Left cardiac atrium (tissue), 4 donors: ENCODE measurements around the gene BICRAL. TPM values are rescaled to one million over a fixed set of nuclear protein-coding genes. Genes with fewer than 3 reads are reported as not detected.

Experiments
- ATAC-seq, 2 donors: fragments of 200-7000 bp; cut with Tn5 transposase; one replicate each; pipeline ENCODE4 v1.9.1; 2020; ENCODE audit warnings: mild to moderate bottlenecking in 2 of 2, moderate library complexity in 2 of 2
- DNase-seq: peaks from one replicate; pipeline ENCODE4 v3.0.0-alpha.2; 2020
- intact Hi-C, 2 donors: fragments of 100-400 bp; cut with DNase I; formaldehyde crosslinking; loops; one replicate each; pipeline versions ENCODE4 v1.14.1 to v1.15.1; 2022 to 2023
- total RNA-seq, 2 donors: library from RNA; stranded (reverse); fragmentation: NEBNext Ultra II Directional; extraction: Animal tissue kit (Norgen Biotek cat#: 25700); gene quantifications; one replicate each; pipeline ENCODE4 v1.2.1, GENCODE V29; 2021
- donor health status: DM: no; HTN: yes; CAD: no.
- donor health status: DM: no; HTN: yes; CAD: no; lungs with severe emphysema.
- donor health status: DM: yes; HTN: yes; CAD: no.
- donor health status: Dilated cardiomyopathy.

BICRAL gene
- total RNA-seq, 2 donors from 2014 or later, result 10.0 to 10.7 TPM

DNA sequence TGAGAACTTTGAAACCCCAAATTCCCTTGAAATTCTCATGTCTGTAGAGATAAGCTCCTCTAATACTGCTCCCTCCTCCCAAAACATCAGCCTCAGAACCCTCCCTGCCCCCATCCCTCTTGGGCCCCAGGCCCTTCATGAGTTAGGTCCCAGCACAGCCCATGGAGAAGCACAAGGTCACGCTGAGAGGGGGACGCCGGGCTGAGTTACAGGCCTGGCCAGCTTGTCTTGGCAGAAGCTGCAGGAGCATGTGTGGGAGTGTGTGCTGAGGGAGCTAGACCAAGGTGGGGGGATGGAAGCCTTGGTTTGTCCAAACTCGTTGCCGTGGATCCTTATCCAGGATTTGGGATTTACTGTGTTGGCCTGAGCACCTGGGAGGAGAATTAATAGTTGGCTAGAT, 125.5 kb downstream of the BICRAL start:
- DNase-seq, result no peak
- intact Hi-C loops, result loop anchor here in 1 of 2 donors (5.0 kb wide), 1 partner anchor 235 kb away; no protein-coding TSS in a partner anchor
- peak; percentile 52 to 66 for ATAC-seq

- intact Hi-C loops, result loop anchor here in 1 of 2 donors (5.0 kb wide), 1 partner anchor 232 kb away; no protein-coding TSS in a partner anchor
- DNase-seq (no peak), ATAC-seq (no peak)
Measured at GRCh38 chr6:42909835-42910234, 128.0 kb downstream of the BICRAL start.

- DNase-seq (no peak), ATAC-seq (peak; percentile 27 to 45)
- intact Hi-C loops, result no loop called here
Measured at GRCh38 chr6:42911171-42912021, 129.5 kb downstream of the BICRAL start.

GRCh38 chr6:42914546-42914945, 132.7 kb downstream of the BICRAL start:
- DNase-seq (no peak), ATAC-seq (no peak)
- intact Hi-C loops, result no loop called here

- ATAC-seq (no peak), DNase-seq (no peak)
- intact Hi-C loops, result no loop called here
Measured at GRCh38 chr6:42915732-42916131, 133.9 kb downstream of the BICRAL start, which contains the start of gene PTCRA. Gene PTCRA, plus strand, starts transcription at chr6:42916053. Its CDS starts 17 bp downstream, at chr6:42916070.

GRCh38 chr6:42916288-42916687, 134.4 kb downstream of the BICRAL start:
- ATAC-seq, result no peak
- no peak for DNase-seq
- intact Hi-C loops, result no loop called here

Other genes starting within 250 kb of the BICRAL start
- gene UBR2, start 218.0 kb upstream of the BICRAL start, total RNA-seq, result 10 to 100 TPM; 26.8 to 27.4 TPM
- gene PRPH2, start 59.5 kb upstream of the BICRAL start, total RNA-seq, result 1 to 10 TPM; 1.1 to 1.2 TPM
- 10 to 100 TPM; 12.2 to 13.0 TPM for gene TBCC, start 35.9 kb upstream of the BICRAL start, total RNA-seq
- 10 to 100 TPM; 50.8 to 60.8 TPM for gene RPL7L1, start 97.6 kb downstream of the BICRAL start, total RNA-seq
- gene PTCRA, start 134.0 kb downstream of the BICRAL start, total RNA-seq, result not detected
- 10 to 100 TPM; 19.1 to 28.4 TPM for gene CNPY3, start 147.4 kb downstream of the BICRAL start, total RNA-seq
- gene GNMT, start 178.7 kb downstream of the BICRAL start, total RNA-seq, result under 1 TPM; 0.41 to 0.63 TPM
- 10 to 100 TPM; 15.0 to 25.6 TPM for gene PEX6, start 197.1 kb downstream of the BICRAL start, total RNA-seq
- gene PPP2R5D, start 202.5 kb downstream of the BICRAL start, total RNA-seq, result 10 to 100 TPM; 25.2 to 30.2 TPM
- 10 to 100 TPM; 31.9 to 37.6 TPM for gene MEA1, start 231.9 kb downstream of the BICRAL start, total RNA-seq
- 100 to 1,000 TPM in 1 of 2 donors, 10 to 100 TPM in 1; 81.5 to 113 TPM for gene KLHDC3, start 232.2 kb downstream of the BICRAL start, total RNA-seq
- 10 to 100 TPM; 24.7 to 37.0 TPM for gene RRP36, start 239.6 kb downstream of the BICRAL start, total RNA-seq